ENCODE results near the gene COL25A1.
"Not testable (repeated sequence)": the region's sequence is repeated elsewhere in the genome, so short reads cannot be mapped to it uniquely, and the experiment has no call there.

Gene COL25A1

DNA sequence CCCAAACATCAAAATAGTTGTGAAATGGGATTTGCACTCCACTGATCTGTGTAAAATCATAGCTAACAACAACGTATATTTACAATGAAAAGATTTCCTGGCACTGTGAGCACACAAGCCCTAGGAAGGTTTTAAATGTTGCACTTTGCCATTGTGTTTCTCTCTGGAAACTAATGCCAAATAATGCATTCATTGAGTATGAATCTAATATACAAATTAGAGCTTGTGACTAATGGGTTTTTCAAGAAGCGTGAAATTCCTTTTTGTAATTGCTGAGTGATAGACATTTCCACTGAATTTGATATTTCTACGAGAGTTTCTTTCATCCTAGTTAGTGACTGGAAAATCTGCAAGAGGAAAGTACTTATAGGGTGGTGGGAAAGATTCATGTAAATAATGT, 135.9 kb downstream of the COL25A1 start:
- DNase-seq (ENCODE audit: low spot score), result no peak

GRCh38 chr4:109166126-109166525, 136.3 kb downstream of the COL25A1 start:
- DNase-seq (ENCODE audit: low spot score), result no peak

- no peak for DNase-seq (ENCODE audit: low spot score)
Measured at GRCh38 chr4:109164011-109164410, 138.4 kb downstream of the COL25A1 start.

- DNase-seq (ENCODE audit: low spot score), result no peak
Measured at GRCh38 chr4:109163493-109163892, 139.0 kb downstream of the COL25A1 start.

DNA sequence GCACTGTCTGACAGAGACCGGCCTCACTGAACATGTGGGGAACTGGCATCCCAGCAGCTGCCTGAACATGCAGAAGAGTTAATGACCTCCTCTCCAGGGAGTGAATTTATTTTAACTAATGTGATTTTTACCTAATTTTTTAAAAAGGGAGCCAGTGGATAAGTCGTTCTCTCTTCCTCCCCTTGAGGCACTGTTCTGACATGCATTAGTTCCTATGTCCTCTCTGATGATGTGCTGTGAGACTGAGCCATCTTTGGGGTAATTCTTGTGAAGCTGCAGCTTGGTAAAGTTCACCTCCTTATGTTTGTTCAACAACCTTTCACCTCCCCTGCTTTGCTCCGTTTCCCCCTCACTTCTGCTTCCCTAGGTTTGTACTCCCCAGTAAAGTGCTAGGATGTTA, 139.7 kb downstream of the COL25A1 start:
- DNase-seq (ENCODE audit: low spot score), result no peak

DNA sequence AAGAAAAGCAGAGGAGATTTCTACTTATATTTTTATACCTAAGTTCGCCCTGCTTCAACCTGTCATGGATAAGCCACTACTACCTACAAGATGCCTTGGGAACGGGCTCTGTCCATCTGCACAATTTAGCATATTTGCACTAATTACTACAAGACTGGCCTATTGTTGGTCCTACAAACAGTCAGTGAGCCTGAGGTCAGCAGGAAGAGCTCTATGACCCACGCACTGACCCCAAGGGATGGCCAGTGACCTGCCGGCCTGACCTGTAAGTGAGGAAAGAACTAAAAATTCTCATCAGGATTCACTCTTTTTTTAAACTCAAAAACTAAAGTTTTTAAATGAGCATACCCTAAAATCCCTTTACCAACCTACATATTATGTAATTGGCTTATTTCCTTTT, 142.0 kb downstream of the COL25A1 start:
- DNase-seq (ENCODE audit: low spot score), result no peak

- DNase-seq (ENCODE audit: low spot score), result no peak
Measured at GRCh38 chr4:109157696-109158095, 144.8 kb downstream of the COL25A1 start.

GRCh38 chr4:109157205-109157604, 145.3 kb downstream of the COL25A1 start:
- no peak for DNase-seq (ENCODE audit: low spot score)

DNA sequence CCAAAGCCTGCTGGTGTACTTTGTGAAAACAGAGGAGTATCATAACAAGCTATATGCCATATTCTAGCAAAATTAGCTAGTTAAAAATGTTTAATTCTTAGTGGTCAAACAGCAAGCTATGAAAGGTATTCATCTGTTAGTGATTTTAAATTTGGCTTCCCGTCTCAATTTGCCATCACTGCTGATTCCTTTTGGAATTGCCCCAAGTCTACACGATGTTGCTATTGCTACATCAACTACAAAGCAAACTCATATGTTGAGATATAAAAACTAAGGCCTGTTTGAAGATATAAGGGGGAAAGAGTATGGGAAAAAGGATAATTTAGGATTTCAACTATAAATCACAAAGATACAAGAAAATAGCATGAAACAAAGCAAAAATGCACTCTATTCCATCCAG, 146.1 kb downstream of the COL25A1 start:
- no peak for DNase-seq (ENCODE audit: low spot score)

DNA sequence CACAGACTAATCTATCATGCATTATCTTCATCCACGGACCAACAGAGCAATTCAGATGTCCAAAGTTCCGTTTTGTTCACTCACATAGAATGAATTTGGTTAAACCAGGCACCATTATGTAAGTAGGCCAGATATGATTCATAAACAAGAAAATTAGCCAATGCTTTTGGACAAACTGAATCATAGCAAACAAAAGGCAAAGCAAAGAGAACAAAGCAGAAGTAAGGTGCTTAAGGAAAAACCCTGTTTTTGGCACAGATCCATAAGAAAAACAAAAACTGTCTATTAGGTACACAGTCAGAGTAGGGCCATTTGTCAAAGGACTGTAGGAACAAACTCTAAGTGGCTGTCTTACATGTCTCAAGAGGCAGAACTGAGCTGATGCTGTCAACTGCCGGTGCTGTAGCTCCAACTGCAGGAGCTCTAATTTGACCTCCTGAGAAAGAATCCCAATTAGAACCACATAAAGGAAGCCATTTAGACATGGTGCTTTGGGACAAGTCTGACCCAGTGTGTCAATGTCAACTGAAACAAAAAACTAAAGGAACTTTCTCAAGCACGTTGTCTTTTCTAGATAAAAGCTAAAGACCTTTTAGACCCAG, 146.7 kb downstream of the COL25A1 start:
- no peak for DNase-seq (ENCODE audit: low spot score)

DNA sequence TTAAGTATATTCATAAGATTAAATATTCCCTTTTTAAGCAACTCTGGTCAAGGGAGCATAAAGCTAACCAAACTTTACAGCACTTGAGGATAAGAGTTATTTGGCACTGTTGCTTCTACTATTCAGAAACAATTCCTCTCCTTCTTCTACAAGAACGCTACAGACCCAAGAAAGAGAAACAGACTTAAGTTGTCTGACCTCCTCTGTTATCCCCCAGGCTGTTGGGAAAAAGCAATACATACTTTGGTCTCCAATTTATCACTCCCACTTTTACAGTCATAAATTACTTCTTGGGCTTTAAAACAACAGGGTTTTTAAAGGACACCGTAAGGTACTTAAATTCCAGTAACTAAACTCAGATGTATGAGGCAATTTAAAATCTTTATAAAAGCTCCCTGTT, 147.4 kb downstream of the COL25A1 start:
- DNase-seq (ENCODE audit: low spot score), result no peak

DNA sequence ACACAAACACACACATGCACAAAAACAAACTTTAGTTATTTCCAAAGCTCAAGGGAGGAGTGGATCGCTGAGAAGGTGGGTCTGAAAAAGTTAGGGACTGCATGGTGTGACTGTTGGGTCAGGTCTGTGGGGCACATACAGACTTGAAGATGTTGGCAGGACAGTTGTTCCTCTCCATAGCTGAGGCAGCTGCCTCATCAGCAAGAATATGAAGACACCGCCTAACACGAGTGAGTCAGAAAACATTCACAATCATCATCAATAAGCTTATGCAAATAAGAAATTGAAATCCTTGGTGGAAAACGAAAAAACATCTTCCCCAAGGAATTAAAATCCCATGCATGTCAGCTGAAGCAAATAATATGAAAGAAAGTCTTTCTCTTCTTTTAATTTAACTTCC, 148.0 kb downstream of the COL25A1 start:
- DNase-seq (ENCODE audit: low spot score), result no peak

GRCh38 chr4:109149836-109150235, 152.6 kb downstream of the COL25A1 start:
- no peak for DNase-seq (ENCODE audit: low spot score)

DNA sequence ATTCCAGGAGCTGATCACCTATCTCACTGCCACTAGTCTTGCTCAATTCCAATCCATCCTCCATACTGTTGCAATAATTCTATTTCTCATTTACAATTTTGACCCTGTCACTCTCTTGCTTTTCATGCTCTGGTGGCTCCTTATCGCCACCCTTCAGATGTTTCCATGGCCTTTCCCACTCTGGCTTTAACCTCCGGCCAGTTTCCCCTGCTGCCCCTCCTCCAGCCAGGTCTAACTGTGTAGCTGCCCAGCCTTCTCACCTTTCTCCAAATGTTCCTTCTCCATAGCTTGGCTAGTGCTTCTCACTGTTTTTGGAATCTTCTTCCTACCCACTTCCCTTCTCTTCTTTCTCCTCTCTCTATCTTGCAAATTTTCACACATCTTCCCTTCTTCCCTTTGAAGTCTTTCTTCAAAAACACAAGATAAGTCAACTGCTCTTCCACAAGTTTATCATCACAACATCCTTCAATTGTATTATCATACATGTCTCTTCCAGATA, 153.8 kb downstream of the COL25A1 start:
- no peak for DNase-seq (ENCODE audit: low spot score)

DNA sequence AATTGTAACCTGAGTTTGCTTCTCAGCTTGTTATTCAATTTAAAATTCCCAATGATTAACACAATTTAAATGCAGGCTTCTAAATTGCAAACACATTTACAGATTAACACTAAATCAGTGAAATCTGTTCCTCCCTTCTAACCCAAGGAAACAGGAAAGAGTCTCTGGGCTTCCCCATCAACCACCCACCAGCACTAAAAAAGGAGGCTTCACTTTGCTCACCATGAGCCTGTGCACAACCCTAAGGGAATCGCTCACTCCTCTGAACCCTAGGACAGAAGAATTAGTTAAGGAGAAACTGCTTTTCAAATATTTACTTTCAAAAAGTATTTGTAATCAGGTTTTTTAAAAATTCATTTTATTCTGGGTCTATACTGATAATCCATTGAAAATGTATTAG, 155.3 kb downstream of the COL25A1 start:
- DNase-seq (ENCODE audit: low spot score), result no peak

DNA sequence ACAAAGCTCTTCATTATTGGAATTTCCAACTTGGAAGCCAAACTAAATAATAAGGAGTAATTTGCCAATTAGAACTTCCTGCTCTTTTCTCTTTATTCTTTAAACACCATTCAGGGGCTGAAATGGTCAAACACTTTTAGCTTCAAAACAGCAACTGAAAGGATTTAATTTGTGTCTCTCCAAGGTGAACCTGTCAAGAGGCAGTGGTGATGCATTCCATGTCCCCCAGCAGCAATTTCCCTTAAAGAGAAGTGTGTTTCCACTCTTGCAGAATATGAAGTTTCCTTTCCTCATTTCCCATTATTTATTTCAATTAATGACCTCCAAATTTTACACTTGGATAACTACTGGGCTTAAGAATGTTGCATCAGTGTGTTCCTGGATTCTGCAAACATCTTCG, 156.0 kb downstream of the COL25A1 start:
- DNase-seq (ENCODE audit: low spot score), result no peak

DNA sequence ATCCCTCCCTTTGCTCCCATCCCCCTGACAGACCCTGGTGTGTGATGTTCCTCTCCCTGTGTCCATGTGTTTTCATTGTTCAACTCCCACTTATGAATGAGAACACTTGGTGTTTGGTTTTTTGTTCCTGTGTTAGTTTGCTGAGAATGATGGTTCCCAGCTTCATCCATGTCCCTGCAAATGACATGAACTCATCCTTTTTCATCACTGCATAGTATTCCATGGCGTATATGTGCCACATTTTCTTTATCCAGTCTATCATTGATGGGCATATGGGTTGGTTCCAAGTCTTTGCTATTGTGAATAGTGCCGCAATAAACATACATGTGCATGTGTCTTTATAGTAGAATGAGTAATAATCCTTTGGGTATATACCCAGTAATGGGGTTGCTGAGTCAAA, 164.3 kb downstream of the COL25A1 start:
- not testable (repeated sequence) for DNase-seq (ENCODE audit: low spot score)

DNA sequence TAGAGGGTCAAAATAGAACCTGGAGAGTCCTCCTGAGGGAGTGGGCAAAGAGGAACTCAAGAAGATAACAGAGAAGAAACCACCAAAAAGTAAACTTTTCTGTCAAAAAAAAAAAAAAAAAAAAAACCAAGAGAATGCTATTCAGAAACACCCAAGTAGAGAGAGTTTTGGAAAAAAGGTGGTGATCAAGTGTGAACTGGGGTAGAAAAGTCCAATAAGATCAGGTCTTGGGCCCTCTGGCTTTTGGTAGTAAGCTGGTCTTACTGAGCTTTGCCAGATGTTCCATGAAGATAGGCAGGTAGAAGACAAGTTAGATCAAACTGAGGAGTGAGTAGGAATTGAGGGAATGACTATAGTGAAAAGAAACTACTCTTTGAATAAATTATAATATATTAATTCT, 167.5 kb downstream of the COL25A1 start:
- no peak for DNase-seq (ENCODE audit: low spot score)

- no peak for DNase-seq (ENCODE audit: low spot score)
Measured at GRCh38 chr4:109134268-109134667, 168.2 kb downstream of the COL25A1 start.

DNA sequence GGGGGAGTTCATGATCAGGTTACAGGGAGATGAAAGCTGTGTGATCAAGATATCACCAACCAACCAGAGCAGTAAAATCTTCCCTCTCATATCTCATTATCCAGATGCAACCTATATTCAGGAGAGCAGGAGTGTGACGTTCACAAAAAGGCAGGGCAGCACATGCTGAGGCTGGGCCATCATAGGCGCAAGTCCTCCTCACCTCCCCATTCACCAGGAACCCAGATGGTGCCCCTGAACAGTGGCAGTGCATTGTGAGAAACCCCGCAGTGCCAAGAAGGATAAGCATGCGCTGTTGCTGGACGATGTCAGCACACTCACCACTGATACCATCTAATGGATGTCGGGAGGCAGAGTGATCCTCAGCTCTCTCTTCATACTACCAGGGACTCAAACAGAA, 170.9 kb downstream of the COL25A1 start:
- DNase-seq (ENCODE audit: low spot score), result no peak

GRCh38 chr4:109128589-109128988, 173.9 kb downstream of the COL25A1 start:
- DNase-seq (ENCODE audit: low spot score), result no peak

GRCh38 chr4:109127866-109128265, 174.6 kb downstream of the COL25A1 start:
- DNase-seq (ENCODE audit: low spot score), result no peak

GRCh38 chr4:109126856-109127255, 175.6 kb downstream of the COL25A1 start:
- no peak for DNase-seq (ENCODE audit: low spot score)

GRCh38 chr4:109125084-109125483, 177.4 kb downstream of the COL25A1 start:
- DNase-seq (ENCODE audit: low spot score), result peak; percentile 13

DNA sequence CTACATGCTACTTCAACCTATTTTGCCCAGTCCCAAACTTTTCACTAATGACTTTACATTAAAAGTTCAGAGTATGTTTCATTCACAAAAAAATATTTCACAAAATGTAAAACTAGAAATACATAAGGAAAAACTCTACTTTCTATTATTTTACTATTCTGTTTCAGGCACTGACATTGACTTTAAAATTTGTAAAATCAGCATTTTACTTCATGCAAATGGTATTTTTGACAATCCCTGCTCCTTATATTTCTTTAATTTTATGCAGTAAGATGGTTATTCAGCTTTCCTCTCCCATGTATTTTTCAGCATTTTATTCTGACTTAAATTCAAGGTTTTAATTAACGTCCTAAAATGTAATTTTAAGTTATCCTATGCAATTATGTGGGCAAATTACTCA, 178.5 kb downstream of the COL25A1 start:
- DNase-seq (ENCODE audit: low spot score), result no peak
